Mesenteric fat pad (tissue), 1 donor: ENCODE measurements around the gene ASCL4. TPM values are rescaled to one million over a fixed set of nuclear protein-coding genes. Genes with fewer than 3 reads are reported as not detected.
"Not testable (repeated sequence)": the region's sequence is repeated elsewhere in the genome, so short reads cannot be mapped to it uniquely, and the experiment has no call there.

ENCODE experiments used
- DNase-seq: peaks from one replicate; pipeline ENCODE4 v3.0.0-alpha.2; 2020; ENCODE audit warnings: low spot score
- long read RNA-seq: library from polyadenylated mRNA; unstranded; transcript quantifications from one replicate; pipeline ENCODE4 v2.0.0, GENCODE V29; 2020
- total RNA-seq: library from RNA; stranded (reverse); fragmentation: NEBNext Ultra II Directional; extraction: Animal tissue kit (Norgen Biotek cat#: 25700); gene quantifications from one replicate; pipeline ENCODE4 v1.2.1, GENCODE V29; 2021
- donor health status: DM: yes; HTN: yes; CAD: no.

The ASCL4 gene, protein sequence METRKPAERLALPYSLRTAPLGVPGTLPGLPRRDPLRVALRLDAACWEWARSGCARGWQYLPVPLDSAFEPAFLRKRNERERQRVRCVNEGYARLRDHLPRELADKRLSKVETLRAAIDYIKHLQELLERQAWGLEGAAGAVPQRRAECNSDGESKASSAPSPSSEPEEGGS
- total RNA-seq, result not detected
- long read RNA-seq, result 0 reads

DNA sequence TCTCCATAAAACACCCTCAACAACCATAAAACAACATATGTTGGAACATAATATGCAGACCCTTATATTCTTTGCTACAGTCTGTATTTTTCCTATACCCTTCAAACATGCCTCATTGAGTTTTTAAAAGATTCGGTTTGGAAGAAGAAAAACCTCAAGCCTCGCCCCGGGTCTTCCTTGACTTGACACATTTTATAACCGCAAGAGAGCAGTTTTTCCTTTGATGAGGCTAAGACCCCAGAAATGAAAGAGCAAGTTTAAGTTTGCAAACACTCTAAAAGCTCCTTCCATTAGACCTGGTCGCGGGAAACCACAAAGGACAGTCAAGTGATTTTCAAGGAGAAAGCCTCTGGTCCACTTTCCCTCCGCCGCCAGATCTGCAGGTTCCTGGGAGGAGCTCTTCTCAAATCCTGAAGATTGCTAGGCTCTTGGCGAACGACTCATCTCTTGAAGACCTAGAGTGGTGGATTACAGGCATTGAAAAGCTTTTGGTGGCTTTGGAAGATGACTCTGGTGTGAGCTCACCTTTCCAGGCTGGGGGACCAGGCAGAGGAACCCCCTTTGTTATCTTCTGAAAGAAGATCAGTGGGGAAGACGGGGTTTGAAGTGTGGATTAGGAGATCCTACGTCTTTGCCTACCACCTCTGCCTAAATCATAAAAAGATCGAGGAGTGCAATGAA is at the start of gene ASCL4:
ASCL4 (plus strand) TSS at position 356 of the 681 bp plus-strand sequence. CDS start 515 bp downstream, outside the sequence.
- no peak for DNase-seq

DNA sequence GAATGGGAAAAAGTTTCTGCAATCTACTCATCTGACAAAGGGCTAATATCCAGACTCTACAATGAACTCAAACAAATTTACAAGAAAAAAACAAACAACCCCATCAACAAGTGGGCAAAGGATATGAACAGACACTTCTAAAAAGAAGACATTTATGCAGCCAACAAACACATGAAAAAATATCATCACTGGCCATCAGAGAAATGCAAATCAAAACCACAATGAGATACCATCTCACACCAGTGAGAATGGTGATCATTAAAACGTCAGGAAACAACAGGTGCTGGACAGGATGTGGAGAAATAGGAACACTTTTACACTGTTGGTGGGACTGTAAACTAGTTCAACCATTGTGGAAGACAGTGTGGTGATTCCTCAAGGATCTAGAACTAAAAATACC is 47.2 kb upstream of the ASCL4 start:
- not testable (repeated sequence) for DNase-seq

DNA sequence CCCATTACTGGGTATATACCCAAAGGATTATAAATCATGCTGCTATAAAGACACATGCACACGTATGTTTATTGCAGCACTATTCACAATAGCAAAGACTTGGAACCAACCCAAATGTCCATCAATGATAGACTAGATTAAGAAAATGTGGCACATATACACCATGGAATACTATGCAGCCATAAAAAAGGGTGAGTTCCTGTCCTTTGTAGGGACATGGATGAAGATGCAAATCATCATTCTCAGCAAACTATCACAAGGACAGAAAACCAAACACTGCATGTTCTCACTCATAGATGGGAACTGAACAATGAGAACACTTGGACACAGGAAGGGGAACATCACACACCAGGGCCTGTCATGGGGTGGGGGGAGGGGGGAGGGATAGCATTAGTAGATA is 46.8 kb upstream of the ASCL4 start:
- DNase-seq, result not testable (repeated sequence)

DNA sequence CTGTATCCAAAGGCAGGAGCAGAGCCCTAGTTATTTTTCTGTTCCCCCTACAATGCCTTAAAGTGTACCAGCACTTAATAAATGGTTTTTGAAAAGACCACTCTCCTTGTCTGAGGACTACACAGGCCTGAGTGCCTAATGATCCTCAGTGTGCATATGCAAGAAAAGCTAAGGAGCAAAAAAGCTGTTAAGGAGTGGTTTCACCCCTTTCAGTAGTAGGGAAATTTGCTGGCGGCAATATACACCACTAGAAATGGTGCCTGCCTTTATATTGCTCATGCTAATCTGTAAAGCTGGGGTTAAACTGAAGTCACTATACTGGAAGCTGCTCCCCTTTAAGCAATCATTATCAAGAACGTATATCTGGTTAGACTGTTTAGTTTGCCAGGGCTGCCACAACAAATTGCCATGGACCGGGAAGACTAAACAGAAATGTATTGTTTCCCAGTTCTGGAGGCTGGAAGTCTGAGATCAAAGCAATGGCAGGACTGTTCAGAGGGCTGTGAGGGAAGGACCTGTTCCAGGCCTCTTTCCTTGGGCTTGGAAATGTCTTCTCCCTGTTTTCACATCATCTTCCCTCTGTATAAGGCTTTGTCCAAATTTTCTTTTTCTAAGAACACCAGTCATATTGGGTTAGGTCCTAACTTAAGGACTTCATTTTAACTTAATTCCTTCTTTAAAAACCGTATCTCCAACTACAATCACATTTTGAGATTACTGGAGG is 43.7 kb upstream of the ASCL4 start:
- DNase-seq, result no peak

DNA sequence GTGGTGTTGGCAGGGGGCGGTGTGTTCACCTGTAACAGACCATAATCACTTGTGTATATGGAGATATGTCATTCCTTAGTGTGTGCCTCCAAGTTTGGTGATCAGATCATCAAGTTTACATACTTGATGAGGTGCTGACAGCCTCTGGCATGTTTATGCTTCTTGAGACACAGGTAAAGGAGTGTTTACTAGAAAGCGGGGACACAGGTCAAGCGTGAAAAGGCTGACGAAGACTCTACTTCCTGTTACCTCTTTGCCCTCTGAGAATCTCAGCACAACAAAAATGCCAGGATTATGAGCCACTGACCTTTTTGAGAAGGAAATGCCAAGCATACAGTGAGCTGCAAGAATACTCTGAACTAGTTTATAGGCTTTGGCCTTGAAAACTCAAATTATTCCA is 43.1 kb upstream of the ASCL4 start:
- no peak for DNase-seq

DNA sequence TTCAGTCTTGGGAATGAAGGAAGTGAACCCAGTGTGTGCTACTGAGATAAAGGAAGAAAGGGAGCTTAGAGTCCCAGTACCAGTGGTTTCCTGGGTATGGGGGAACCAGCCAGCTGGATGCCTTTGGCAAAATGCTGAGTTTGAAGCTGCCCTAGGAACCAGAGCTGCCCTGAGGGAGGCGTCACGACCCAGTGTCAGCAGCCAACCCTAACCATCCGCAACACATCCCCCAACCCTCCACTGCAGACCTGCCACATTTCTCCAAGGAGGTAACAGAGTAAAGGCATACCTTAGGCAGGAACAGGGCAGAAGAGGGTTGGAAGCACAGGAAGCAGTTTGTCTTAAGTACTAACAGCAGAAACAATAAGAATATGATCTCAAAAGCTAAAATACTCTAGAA is 42.1 kb upstream of the ASCL4 start:
- DNase-seq, result no peak

DNA sequence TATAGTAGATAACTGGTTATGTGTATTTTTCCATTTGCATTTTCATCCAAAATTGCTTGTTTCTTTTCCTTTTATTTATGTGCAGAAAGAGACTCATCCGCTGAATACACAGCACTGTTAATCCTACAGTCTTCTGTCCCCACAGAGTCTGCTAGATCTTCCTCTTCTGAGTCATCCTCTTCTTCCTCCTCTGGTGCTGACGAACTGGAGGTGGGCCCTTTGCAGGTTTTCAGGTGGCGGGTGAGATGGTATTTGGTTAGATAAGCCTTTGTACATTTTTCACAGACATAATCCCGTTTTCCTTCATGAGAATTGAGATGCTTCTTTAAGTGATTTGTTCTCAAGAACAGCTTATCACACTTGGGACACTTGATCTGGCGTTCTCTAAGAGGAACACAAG is 40.4 kb upstream of the ASCL4 start:
- DNase-seq, result no peak

DNA sequence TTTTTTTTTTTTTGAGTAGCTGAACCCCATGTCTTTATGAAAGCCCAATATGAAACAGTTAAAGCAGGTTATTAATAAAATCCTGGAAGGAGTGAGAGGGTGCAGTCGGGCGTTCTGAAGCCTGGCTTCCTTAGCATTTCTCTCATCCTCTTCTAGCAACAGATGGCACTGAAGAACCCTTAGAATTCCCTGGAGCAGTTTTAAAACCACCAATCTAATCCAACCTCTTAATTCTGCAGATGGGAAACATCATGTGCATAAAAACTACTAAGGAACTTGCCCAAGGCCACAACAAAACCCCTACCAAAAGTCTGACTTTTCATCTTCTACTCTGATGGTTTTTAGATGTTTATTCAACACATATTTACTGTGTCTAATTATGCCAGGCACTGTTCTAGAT is 38.7 kb upstream of the ASCL4 start:
- DNase-seq, result no peak

DNA sequence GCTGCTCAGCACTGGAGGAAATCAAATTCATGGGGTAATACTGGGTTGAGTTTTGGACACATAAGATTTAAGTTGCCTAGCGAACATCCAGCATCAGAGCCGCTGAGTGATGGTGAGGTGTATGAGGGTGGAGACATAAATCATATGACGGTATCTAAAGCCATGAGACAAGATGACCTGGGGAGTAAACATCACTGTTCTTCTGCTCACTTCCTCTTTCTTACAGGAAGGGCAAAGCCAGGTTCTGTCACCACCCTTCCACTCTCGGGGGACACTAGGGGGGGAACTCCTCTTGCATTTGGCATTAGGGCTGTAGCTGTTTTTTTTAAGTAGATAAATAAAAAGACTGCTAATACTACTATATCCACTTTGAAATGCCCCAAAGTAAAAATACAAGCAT is 37.6 kb upstream of the ASCL4 start:
- DNase-seq, result no peak

DNA sequence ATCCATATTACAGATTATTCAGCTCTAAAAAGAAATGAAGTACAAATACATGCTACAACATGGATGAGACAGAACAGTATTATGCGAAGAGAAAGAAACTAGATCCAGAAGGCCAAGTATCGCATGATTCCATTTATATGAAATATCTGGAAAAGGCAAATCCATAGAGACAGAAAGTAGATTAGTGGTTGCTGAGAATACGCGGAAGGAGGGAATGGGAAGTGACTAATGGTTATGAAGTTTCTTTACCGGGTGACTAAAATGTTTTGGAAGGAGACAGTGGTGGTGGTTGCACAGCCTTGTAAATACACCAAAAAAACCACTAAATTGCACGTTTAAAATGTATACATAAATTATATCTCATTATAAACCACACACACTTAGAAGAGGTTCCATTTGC is 26.0 kb upstream of the ASCL4 start:
- DNase-seq, result no peak

DNA sequence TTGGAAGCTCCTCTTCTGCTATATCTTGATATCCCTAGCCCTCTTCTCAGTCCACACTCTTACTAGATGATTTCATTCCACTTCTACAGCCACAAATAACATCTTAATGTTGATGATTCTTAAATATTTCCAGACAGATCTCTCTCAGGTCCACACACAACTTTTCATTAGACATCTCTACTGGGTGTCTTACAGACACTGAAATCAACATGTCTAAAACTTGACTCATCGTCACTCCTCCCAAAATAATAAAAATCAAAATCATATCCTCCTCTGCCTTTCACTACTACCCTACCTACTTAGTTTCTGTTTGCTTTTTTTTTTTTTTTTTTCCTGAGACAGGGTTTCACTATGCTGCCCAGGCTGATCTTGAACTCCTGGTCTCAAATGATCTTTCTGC is 25.4 kb upstream of the ASCL4 start:
- no peak for DNase-seq

DNA sequence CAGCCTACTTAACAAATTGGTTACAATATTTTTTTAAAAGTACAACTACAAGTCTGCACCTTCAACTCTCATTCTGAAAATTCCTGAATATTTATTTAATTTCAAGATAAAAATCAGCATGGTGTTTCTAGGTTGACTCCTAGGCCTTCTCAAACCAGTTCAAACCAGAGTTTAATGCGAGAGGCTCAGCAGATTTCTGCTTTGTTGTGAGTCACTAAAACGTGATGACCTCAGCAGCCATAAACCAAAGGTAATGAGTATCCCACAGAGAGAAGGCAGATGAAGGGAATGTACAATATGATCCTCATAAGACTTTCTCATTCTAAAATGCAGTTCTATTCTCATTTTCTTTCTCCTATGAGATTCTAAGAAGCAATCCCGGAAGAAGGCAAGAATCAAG is 15.1 kb upstream of the ASCL4 start:
- DNase-seq, result no peak

DNA sequence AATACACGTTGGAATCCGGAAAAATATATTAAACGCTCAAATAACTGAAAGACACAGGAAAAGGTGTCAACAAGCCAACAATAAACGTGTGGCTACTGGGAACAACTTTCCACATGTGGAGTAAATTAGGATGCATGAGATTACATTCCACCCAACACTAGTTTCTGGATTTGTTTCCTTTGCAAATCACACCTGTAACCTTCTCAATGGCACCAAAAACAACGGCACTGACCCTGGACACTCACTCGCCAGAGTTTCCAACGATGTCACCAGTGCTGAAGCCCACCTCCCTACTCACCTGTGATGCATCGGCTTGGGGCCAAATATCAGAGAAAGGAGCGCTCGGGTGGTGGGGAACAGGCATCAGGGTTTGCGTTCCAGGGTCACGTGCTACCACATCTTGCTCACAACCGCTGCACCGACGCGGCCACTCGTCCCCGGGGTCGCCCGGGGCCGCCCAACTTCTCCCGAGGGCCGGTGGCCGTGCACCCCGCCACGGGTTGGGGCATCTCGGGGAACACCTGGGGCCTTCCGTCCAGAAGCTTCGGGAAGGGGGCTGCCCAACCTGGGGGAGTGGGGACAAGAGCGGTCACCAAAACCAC is 14.2 kb upstream of the ASCL4 start:
- DNase-seq, result no peak

DNA sequence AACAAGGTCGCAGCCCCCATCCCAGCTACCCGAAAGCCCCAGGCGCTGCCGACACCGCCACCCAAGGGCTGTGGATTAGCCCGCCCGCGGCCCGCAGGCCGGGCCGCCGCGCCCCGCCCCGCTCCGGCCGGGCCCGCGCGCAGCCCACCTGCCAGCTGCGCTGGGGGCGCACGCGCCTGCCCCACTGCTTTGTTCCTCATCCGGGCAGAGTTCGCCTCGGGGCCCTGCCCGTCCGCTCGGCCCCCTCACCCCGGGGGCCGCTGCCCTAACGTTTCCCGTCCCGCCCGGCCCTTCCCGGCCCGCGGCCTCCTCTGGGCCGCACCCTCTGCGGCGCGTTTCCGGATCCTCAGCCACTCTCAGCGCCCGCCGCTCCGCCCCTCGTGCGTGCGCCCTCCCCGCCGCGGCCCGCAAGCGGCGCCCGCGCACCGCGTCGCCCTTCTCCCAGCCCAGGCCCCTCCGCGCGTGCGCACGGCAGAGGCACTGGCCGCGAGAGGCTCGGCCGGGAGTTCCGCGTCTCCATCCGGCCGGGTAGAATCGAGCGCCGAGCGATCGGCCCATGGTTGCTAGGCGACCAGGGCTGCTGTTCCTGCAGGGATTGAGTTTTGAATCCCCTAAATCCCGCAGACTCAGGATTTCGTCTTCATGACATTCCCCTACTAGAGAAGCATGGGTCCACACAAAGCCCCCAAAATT is 13.5 kb upstream of the ASCL4 start, which contains the start of gene PRDM4:
PRDM4 (minus strand) TSS at position 329 of the 693 bp plus-strand sequence. CDS start 622 bp downstream, outside the sequence.
- peak; percentile 98 for DNase-seq

DNA sequence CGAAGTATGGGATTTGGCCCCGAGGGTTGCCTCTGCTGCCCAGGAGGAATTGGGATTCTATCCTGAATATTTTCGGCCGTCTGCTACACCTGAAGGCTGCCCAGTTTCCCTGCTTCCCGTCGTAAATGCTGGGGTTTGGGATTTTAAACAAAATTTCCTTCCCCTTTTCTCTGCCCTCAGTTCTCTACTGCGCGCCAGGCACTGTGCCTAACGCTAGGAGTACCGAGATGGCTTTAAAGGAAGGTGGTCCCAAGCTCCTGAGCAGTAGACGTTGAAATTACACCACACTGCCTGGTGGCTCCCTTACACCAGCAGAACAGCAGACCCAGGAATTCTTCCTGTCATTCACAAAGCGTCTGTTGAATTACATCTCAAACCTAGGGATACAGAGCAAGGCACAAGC is 13.0 kb upstream of the ASCL4 start:
- no peak for DNase-seq

DNA sequence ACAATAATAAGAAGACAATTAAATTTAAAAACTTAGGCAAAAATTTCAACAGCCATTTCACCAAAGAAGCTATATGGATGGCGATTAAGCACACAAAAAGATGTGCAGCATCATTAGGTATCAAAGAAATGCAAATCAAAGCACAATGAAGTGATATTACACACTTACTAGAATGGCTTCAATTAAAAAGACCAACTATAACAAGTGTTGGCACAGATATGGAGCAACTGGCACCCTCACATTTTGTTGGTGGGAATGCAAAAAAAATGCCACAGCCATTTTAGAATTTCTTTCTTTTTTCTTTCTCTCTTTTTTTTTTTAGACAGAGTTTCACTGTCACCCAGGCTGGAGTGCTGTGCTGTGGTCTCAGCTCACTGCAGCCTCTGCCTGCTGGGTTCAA is 11.6 kb upstream of the ASCL4 start:
- DNase-seq, result no peak

DNA sequence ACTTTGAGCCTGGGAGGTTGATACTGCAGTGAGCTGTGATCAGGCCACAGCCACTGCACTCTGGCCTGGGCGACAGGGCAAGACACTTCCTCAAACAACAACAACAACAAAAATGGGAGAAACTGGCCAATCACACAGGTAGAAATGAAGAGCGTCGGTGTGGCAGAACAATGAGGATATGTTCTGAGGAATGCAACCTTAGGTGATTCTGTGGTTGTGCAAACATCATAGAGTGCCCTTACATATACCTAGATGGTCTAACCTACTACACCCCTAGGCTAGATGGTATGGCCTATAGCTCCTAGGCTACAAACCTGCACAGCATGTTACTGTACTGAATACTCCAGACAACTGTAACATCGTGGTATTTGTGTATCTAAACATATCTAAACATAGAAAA is 9.9 kb upstream of the ASCL4 start:
- DNase-seq, result no peak

DNA sequence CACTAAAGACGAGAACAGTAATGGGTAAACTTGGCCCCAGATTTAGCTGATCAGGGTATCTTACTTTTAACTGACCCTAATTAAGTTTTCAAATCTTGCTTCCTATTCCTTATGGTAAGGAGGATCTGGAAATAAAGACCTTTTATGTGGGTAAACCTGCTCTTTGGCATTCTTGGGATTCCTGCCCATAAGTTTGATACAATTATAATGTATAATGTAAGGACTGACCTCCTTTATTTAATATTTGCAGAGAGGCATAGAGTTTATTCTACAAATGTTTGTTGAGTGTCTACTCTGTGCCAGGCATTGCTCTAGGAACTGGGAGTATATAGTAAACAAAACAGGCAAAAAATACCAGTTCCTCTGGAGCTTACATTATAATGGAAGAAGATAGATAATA is 9.2 kb upstream of the ASCL4 start:
- DNase-seq, result no peak

DNA sequence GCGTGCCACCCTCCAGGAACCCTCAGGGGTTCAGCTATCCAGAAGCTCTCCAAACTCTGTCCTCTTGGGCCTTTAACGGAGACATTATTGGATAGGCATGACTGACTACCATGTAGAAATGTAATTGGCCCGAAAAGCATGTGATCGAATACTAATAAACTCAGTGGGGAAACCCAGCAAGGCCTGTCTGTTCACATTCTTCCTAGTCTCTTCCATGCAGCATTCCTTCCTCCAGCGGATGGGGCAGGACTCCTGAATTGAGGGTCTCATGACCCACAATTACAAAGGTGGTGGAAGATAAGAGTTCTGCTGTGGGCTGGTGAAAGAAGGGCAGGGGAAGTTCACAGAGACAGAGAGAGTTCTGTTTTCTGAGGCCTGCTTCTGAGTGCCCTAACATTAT is 7.0 kb upstream of the ASCL4 start:
- no peak for DNase-seq

DNA sequence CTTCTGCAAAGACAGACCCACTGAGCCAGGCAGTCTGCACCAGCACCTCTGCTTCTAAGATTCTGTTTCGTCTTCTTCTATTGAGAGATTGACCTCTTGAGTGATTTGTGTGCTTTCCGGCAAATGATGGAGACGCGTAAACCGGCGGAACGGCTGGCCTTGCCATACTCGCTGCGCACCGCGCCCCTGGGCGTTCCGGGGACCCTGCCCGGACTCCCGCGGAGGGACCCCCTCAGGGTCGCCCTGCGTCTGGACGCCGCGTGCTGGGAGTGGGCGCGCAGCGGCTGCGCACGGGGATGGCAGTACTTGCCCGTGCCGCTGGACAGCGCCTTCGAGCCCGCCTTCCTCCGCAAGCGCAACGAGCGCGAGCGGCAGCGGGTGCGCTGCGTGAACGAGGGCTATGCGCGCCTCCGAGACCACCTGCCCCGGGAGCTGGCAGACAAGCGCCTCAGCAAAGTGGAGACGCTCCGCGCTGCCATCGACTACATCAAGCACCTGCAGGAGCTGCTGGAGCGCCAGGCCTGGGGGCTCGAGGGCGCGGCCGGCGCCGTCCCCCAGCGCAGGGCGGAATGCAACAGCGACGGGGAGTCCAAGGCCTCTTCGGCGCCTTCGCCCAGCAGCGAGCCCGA is 703 bp downstream of the ASCL4 start:
- no peak for DNase-seq

DNA sequence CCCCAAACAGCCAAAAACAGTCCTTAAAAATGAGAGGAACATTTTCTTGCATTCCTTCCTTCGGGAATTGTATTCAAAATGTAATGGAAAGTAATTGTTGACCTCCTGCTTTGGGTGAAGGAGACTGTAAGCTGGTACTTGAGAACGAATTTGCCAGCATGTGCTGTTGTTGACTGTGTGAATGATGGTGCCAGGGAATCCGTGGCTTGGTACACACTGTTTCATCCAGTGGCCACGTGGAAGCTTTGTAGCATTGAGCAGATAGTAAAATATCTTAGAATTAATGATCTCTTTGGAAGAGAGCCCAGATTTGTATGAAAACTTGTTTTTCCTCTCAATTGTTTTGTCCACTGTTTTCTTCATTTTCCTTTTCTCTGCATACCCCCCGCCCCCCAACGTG is 1.7 kb downstream of the ASCL4 start:
- no peak for DNase-seq
